ENCODE data around the gene USE1. TPM values are rescaled to one million over a fixed set of nuclear protein-coding genes. Genes with fewer than 3 reads are reported as not detected.

USE1 gene
- total and polyA plus RNA-seq, 4 experiments from 2014 or later, result 36.5 to 44.3 (median 40.5) TPM

GRCh38 chr19:17266026-17266425 is 50.9 kb downstream of the USE1 start:
- Mint-ChIP-seq H3K27me3 (peaks cover 1 to 2% of the 10 kb centered on the region in 2 donors), H3K27ac (peak overlapping the region in 3 of 7 donors; percentile 23 to 48 (median 40)), H3K4me1 (peaks cover 12 to 34% (median 27%) of the 10 kb centered on the region in 4 donors), H3K9me3 (no peaks in the 10 kb centered on the region), H3K4me3 (peak overlapping the region in 1 of 8 donors; percentile 21), H3K36me3 (peaks cover 4 to 18% of the 10 kb centered on the region in 2 donors)
- H3K4me3 ChIP-seq (ENCODE audit: low read length in 2 of 2), result no peak overlapping the region
- H3K9me3 ChIP-seq (ENCODE audit: control insufficient read depth in 1 of 2, low read length in 2 of 2), result no peaks in the 10 kb centered on the region
- H3K36me3 ChIP-seq (ENCODE audit: insufficient read depth, low read length), result peaks cover 5% of the 10 kb centered on the region
- no peaks in the 10 kb centered on the region for H3K27me3 ChIP-seq (ENCODE audit: insufficient read depth, low read length)
- H3K4me1 ChIP-seq (ENCODE audit: insufficient read depth, low read length), result peaks cover 26% of the 10 kb centered on the region
- no peak overlapping the region for H3K27ac ChIP-seq (ENCODE audit: low read depth, low read length)
- no peak for DNase-seq
- POLR2A ChIA-PET (ENCODE audit: partially characterized antibody), result interaction anchor here (1.3 to 3.4 kb wide), 7 partner anchors 40 to 191 kb away, joined by 3 to 39 read pairs (median 11); partner anchors contain the start of genes DDA1, HAUS8, MYO9B and OCEL1
- intact Hi-C loops (cut with micrococcal nuclease), result loop anchor here (2.0 to 5.0 kb wide), 2 partner anchors 39 to 71 kb away; partner anchors contain the start of genes GTPBP3 and OCEL1
- CTCF ChIA-PET (ENCODE audit: partially characterized antibody), result interaction anchor here (0.9 to 6.0 kb wide), 8 partner anchors 11 to 82 kb away, joined by 3 to 47 read pairs (median 5); partner anchors contain the start of gene ANKLE1

GRCh38 chr19:17266589-17266974 is 51.4 kb downstream of the USE1 start:
- no peaks in the 10 kb centered on the region for H3K27me3 ChIP-seq (ENCODE audit: insufficient read depth, low read length)
- intact Hi-C loops (cut with micrococcal nuclease), result loop anchor here (2.0 to 5.0 kb wide), 2 partner anchors 39 to 70 kb away; partner anchors contain the start of genes GTPBP3 and OCEL1
- H3K27ac ChIP-seq (ENCODE audit: low read depth, low read length), result no peak overlapping the region
- Mint-ChIP-seq H3K9me3 (no peaks in the 10 kb centered on the region), H3K27me3 (peaks cover 1 to 2% of the 10 kb centered on the region in 2 donors), H3K36me3 (peaks cover 9 to 23% of the 10 kb centered on the region in 2 donors), H3K27ac (peak overlapping the region; percentile 81 to 95 (median 89)), H3K4me1 (peaks cover 12 to 34% (median 26%) of the 10 kb centered on the region in 4 donors), H3K4me3 (peak overlapping the region; percentile 83 to 92 (median 88))
- ChIA-PET POLR2A (ENCODE audit: partially characterized antibody) (interaction anchor here (0.6 to 3.4 kb wide), 19 partner anchors 15 to 191 kb away, joined by 3 to 39 read pairs (median 6); partner anchors contain the start of genes ABHD8, ANKLE1, DDA1 and HAUS8), CTCF (ENCODE audit: partially characterized antibody) (interaction anchor here (0.7 to 6.0 kb wide), 17 partner anchors 8 to 122 kb away, joined by 3 to 47 read pairs (median 4); partner anchors contain the start of genes ABHD8, ANKLE1 and USE1)
- no peaks in the 10 kb centered on the region for H3K9me3 ChIP-seq (ENCODE audit: control insufficient read depth in 1 of 2, low read length in 2 of 2)
- DNase-seq, result no peak
- H3K36me3 ChIP-seq (ENCODE audit: insufficient read depth, low read length), result peaks cover 11% of the 10 kb centered on the region
- H3K4me3 ChIP-seq (ENCODE audit: low read length in 2 of 2), result no peak overlapping the region
- H3K4me1 ChIP-seq (ENCODE audit: insufficient read depth, low read length), result peaks cover 26% of the 10 kb centered on the region

GRCh38 chr19:17266975-17267788 is 52.0 kb downstream of the USE1 start, which contains the start of gene BABAM1:
TSS of gene BABAM1 (plus strand) at chr19:17267443. CDS start at chr19:17268807, 1,364 bp downstream.
- Histone ChIP-seq H3K4me3 (ENCODE audit: low read length in 2 of 2) (peak within 1 kb of the TSS; percentile 90 to 98), H3K27ac (ENCODE audit: low read depth, low read length) (peak within 1 kb of the TSS; percentile 73), H3K36me3 (ENCODE audit: insufficient read depth, low read length) (peaks cover 11% of the 10 kb centered on the region), H3K27me3 (ENCODE audit: insufficient read depth, low read length) (no peaks in the 10 kb centered on the region), H3K9me3 (ENCODE audit: control insufficient read depth in 1 of 2, low read length in 2 of 2) (no peaks in the 10 kb centered on the region), H3K4me1 (ENCODE audit: insufficient read depth, low read length) (peaks cover 26% of the 10 kb centered on the region)
- Mint-ChIP-seq H3K4me3 (peak within 1 kb of the TSS; percentile 83 to 92 (median 88)), H3K27me3 (peaks cover 1 to 2% of the 10 kb centered on the region in 2 donors), H3K9me3 (no peaks in the 10 kb centered on the region), H3K27ac (peak within 1 kb of the TSS; percentile 81 to 95 (median 89)), H3K36me3 (peaks cover 9 to 27% of the 10 kb centered on the region in 2 donors), H3K4me1 (peaks cover 12 to 34% (median 26%) of the 10 kb centered on the region in 4 donors)
- DNase-seq, result peak; percentile 97 to 99 (median 99)
- ChIA-PET POLR2A (ENCODE audit: partially characterized antibody) (interaction anchor here (0.6 to 3.4 kb wide), 22 partner anchors 13 to 551 kb away, joined by 3 to 39 read pairs (median 6); partner anchors contain the start of genes ABHD8, ANKLE1, DDA1 and HAUS8), CTCF (ENCODE audit: partially characterized antibody) (interaction anchor here (0.6 to 6.0 kb wide), 18 partner anchors 9 to 588 kb away, joined by 3 to 47 read pairs (median 4); partner anchors contain the start of genes ABHD8, ANKLE1 and USE1)
- intact Hi-C loops (cut with micrococcal nuclease), result loop anchor here (1.0 to 5.0 kb wide), 8 partner anchors 25 to 192 kb away; partner anchors contain the start of genes DDA1, GTPBP3, HAUS8 and MRPL34

- peaks cover 9 to 29% of the 10 kb centered on the region in 2 donors for H3K36me3 Mint-ChIP-seq
- H3K4me1 ChIP-seq (ENCODE audit: insufficient read depth, low read length), result peaks cover 26% of the 10 kb centered on the region
- H3K36me3 ChIP-seq (ENCODE audit: insufficient read depth, low read length), result peaks cover 17% of the 10 kb centered on the region
- H3K27me3 ChIP-seq (ENCODE audit: insufficient read depth, low read length), result no peaks in the 10 kb centered on the region
- CTCF ChIA-PET (ENCODE audit: partially characterized antibody), result interaction anchor here (6.0 kb wide), 1 partner anchor 14 kb away, joined by 47 read pairs; the partner anchor contains the start of gene ANKLE1
- DNase-seq, result no peak
- peaks cover 1 to 2% of the 10 kb centered on the region in 2 donors for H3K27me3 Mint-ChIP-seq
- intact Hi-C loops (cut with micrococcal nuclease), result loop anchor here (5.0 kb wide), 1 partner anchor 41 kb away; the partner anchor contains the start of gene OCEL1
- H3K27ac Mint-ChIP-seq, result no peak overlapping the region
- POLR2A ChIA-PET (ENCODE audit: partially characterized antibody), result interaction anchor here (1.5 to 2.7 kb wide), 2 partner anchors 13 to 143 kb away, joined by 5 to 11 read pairs; partner anchors contain the start of gene ANKLE1
- no peaks in the 10 kb centered on the region for H3K9me3 Mint-ChIP-seq
- no peak overlapping the region for H3K27ac ChIP-seq (ENCODE audit: low read depth, low read length)
- H3K9me3 ChIP-seq (ENCODE audit: control insufficient read depth in 1 of 2, low read length in 2 of 2), result no peaks in the 10 kb centered on the region
- peaks cover 12 to 30% (median 21%) of the 10 kb centered on the region in 4 donors for H3K4me1 Mint-ChIP-seq
- no peak overlapping the region for H3K4me3 ChIP-seq (ENCODE audit: low read length in 2 of 2)
- H3K4me3 Mint-ChIP-seq, result peak overlapping the region in 6 of 8 donors; percentile 42 to 89 (median 51)
Observed at GRCh38 chr19:17268754-17269153, 53.6 kb downstream of the USE1 start.

Other genes with a start within 250 kb of the USE1 start
- 1 to 10 TPM; 2.0 to 3.0 TPM for gene CPAMD8, start 188.5 kb upstream of the USE1 start, total RNA-seq
- gene CPAMD8, start 188.5 kb upstream of the USE1 start, polyA plus RNA-seq, result under 1 TPM; 0.88 to 0.96 TPM
- gene HAUS8, start 139.9 kb upstream of the USE1 start, total RNA-seq, result 10 to 100 TPM; 20.0 to 20.9 TPM
- 10 to 100 TPM in 1 of 2 donors, 1 to 10 TPM in 1; 5.7 to 11.2 TPM for gene HAUS8, start 139.9 kb upstream of the USE1 start, polyA plus RNA-seq
- 100 to 1,000 TPM; 176 to 181 TPM for gene MYO9B, start 139.6 kb upstream of the USE1 start, total RNA-seq
- gene MYO9B, start 139.6 kb upstream of the USE1 start, polyA plus RNA-seq, result 10 to 100 TPM in 1 of 2 donors, 1 to 10 TPM in 1; 1.3 to 25.8 TPM
- gene OCEL1, start 10.9 kb downstream of the USE1 start, total RNA-seq, result 10 to 100 TPM; 23.9 to 29.3 TPM
- gene OCEL1, start 10.9 kb downstream of the USE1 start, polyA plus RNA-seq, result 10 to 100 TPM; 37.8 to 38.0 TPM
- gene NR2F6, start 30.6 kb downstream of the USE1 start, total RNA-seq, result 1 to 10 TPM; 7.1 TPM
- 1 to 10 TPM; 1.2 to 2.3 TPM for gene NR2F6, start 30.6 kb downstream of the USE1 start, polyA plus RNA-seq
- under 1 TPM in 1 of 2 experiments, not detected in 1; 0.33 TPM for gene USHBP1, start 49.4 kb downstream of the USE1 start, total RNA-seq
- gene USHBP1, start 49.4 kb downstream of the USE1 start, polyA plus RNA-seq, result under 1 TPM in 1 of 2 donors, not detected in 1; 0.10 TPM
- gene BABAM1, start 52.1 kb downstream of the USE1 start, total RNA-seq, result 100 to 1,000 TPM; 101 to 112 TPM
- gene BABAM1, start 52.1 kb downstream of the USE1 start, polyA plus RNA-seq, result 100 to 1,000 TPM in 1 of 2 donors, 10 to 100 TPM in 1; 92.0 to 171 TPM
- 1 to 10 TPM; 2.8 to 5.1 TPM for gene ANKLE1, start 66.5 kb downstream of the USE1 start, total RNA-seq
- under 1 TPM; 0.41 to 0.80 TPM for gene ANKLE1, start 66.5 kb downstream of the USE1 start, polyA plus RNA-seq
- 10 to 100 TPM in 1 of 2 experiments, 1 to 10 TPM in 1; 9.3 to 10.1 TPM for gene ABHD8, start 88.1 kb downstream of the USE1 start, total RNA-seq
- gene ABHD8, start 88.1 kb downstream of the USE1 start, polyA plus RNA-seq, result 1 to 10 TPM; 6.0 to 7.9 TPM
- gene MRPL34, start 90.5 kb downstream of the USE1 start, total RNA-seq, result 10 to 100 TPM; 69.4 to 74.1 TPM
- gene MRPL34, start 90.5 kb downstream of the USE1 start, polyA plus RNA-seq, result 100 to 1,000 TPM; 231 to 250 TPM
- gene DDA1, start 94.2 kb downstream of the USE1 start, total RNA-seq, result 10 to 100 TPM; 36.4 to 42.6 TPM
- gene DDA1, start 94.2 kb downstream of the USE1 start, polyA plus RNA-seq, result 10 to 100 TPM; 31.6 to 42.6 TPM
- 10 to 100 TPM; 17.7 to 21.5 TPM for gene ANO8, start 119.5 kb downstream of the USE1 start, total RNA-seq
- gene ANO8, start 119.5 kb downstream of the USE1 start, polyA plus RNA-seq, result under 1 TPM in 1 of 2 donors, not detected in 1; 0.11 TPM
- 10 to 100 TPM; 53.7 to 58.4 TPM for gene GTPBP3, start 122.2 kb downstream of the USE1 start, total RNA-seq
- gene GTPBP3, start 122.2 kb downstream of the USE1 start, polyA plus RNA-seq, result 10 to 100 TPM in 1 of 2 donors, 1 to 10 TPM in 1; 6.4 to 12.7 TPM
- under 1 TPM in 1 of 2 experiments, not detected in 1; 0.23 TPM for gene PLVAP, start 162.0 kb downstream of the USE1 start, total RNA-seq
- gene PLVAP, start 162.0 kb downstream of the USE1 start, polyA plus RNA-seq, result not detected
- 1 to 10 TPM; 2.5 to 3.3 TPM for gene CCDC194, start 178.8 kb downstream of the USE1 start, total RNA-seq
- gene CCDC194, start 178.8 kb downstream of the USE1 start, polyA plus RNA-seq, result not detected
- 10 to 100 TPM; 55.9 TPM for gene BST2, start 190.3 kb downstream of the USE1 start, total RNA-seq
- 100 to 1,000 TPM; 143 to 173 TPM for gene BST2, start 190.3 kb downstream of the USE1 start, polyA plus RNA-seq
- 10 to 100 TPM; 35.4 to 38.0 TPM for gene MVB12A, start 204.7 kb downstream of the USE1 start, total RNA-seq
- gene MVB12A, start 204.7 kb downstream of the USE1 start, polyA plus RNA-seq, result 10 to 100 TPM; 29.5 to 32.6 TPM
- gene TMEM221, start 233.3 kb downstream of the USE1 start, total RNA-seq, result not detected
- under 1 TPM in 1 of 2 donors, not detected in 1; 0.09 TPM for gene TMEM221, start 233.3 kb downstream of the USE1 start, polyA plus RNA-seq
- not detected for gene NXNL1, start 245.6 kb downstream of the USE1 start, total RNA-seq
- gene NXNL1, start 245.6 kb downstream of the USE1 start, polyA plus RNA-seq, result not detected

Measured in CD4-positive, alpha-beta memory T cell (primary cell).